Heart left ventricle (tissue), 13 donors: Measurements from ENCODE around the gene FAAP20.

Experiments
- POLR2A ChIP-seq, 2 donors: fragments of 450-650 bp; IDR thresholded peaks; one replicate each; pipeline ENCODE4 v1.6.1; 2017; ENCODE audit warnings: antibody characterized with exemption in 2 of 2, mild to moderate bottlenecking in 2 of 2, moderate library complexity in 2 of 2
- TF ChIP-seq, protein P1 (sequence below), 12 donors: fragments of 200-600 bp; sonication (generic) in 4 of 12; IDR thresholded peaks; one replicate each; pipeline versions ENCODE4 v1.5.0 to v1.8.0; 2018 to 2022; ENCODE audit warnings: antibody characterized with exemption in 12 of 12, mild to moderate bottlenecking in 5 of 12
- donor health status: ischemic (EF 13 %, LVEDD 7.1; RV severe dilation, severe dysfunction).
- donor health status: DM: no; HTN: yes; CAD: no.
- donor health status: DM: no; HTN: no; CAD: no.
- donor health status: ischemic (EF 25% LVEDD 6.9; RV normal size, moderate dysfunction).
- donor health status: ischemic (EF 25% LVEDD 5.7; RV mildly dilated, moderate dysfunction).
- donor health status: ischemic (EF 35%, LVEDD 5.7; RV mildly dilated, moderate dysfunction).
- donor health status: nonischemic (EF 11% LVEDD 7.7; RV severe dilation, severe dysfunction).
- donor health status: DM: yes; HTN: yes; CAD: no.
- donor health status: PGD.
- donor health status: ischemic (EF 29% LVEDD 5.4; RV normal size, mild dysfunction).
- donor health status: nonischemic (EF 23%, LVEDD 6.1; RV moderate dilation, normal function).

DNA sequence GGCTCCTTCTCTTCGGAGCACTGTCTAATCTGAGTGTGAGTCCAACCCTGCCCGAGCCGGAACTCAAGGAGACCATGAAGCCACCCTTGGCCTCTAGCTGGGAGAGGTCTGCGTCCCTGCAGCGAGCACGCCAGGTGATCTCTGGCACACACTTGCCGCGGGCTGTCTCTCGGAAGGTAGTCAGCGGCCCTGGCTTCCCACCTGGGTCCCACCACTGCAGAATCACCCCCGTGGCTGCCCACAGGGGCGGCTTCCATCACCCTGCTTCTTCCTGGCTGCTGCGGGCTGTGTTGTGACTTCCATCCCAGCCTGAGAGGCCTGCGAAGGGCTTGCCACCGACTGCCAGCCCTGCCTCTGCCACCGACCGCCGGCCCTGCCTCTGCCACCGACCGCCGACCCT, 17.0 kb downstream of the FAAP20 start:
- TF ChIP-seq, protein P1, sequence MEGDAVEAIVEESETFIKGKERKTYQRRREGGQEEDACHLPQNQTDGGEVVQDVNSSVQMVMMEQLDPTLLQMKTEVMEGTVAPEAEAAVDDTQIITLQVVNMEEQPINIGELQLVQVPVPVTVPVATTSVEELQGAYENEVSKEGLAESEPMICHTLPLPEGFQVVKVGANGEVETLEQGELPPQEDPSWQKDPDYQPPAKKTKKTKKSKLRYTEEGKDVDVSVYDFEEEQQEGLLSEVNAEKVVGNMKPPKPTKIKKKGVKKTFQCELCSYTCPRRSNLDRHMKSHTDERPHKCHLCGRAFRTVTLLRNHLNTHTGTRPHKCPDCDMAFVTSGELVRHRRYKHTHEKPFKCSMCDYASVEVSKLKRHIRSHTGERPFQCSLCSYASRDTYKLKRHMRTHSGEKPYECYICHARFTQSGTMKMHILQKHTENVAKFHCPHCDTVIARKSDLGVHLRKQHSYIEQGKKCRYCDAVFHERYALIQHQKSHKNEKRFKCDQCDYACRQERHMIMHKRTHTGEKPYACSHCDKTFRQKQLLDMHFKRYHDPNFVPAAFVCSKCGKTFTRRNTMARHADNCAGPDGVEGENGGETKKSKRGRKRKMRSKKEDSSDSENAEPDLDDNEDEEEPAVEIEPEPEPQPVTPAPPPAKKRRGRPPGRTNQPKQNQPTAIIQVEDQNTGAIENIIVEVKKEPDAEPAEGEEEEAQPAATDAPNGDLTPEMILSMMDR (IDR thresholded peaks at IDR 0.05) = no peak
- no peak for TF ChIP-seq POLR2A (IDR thresholded peaks at IDR 0.05)
